HG03558 (cell line): ENCODE measurements around the gene FRMD4A.

ENCODE experiments used
- ATAC-seq: cut with Tn5 transposase; IDR thresholded peaks from one replicate; pipeline ENCODE4 v1.9.1; 2021; ENCODE audit warnings: moderate number of reproducible peaks; ENCODE audit not compliant: unreplicated experiment; ENCODE audit errors: extremely low read depth

The FRMD4A gene

DNA sequence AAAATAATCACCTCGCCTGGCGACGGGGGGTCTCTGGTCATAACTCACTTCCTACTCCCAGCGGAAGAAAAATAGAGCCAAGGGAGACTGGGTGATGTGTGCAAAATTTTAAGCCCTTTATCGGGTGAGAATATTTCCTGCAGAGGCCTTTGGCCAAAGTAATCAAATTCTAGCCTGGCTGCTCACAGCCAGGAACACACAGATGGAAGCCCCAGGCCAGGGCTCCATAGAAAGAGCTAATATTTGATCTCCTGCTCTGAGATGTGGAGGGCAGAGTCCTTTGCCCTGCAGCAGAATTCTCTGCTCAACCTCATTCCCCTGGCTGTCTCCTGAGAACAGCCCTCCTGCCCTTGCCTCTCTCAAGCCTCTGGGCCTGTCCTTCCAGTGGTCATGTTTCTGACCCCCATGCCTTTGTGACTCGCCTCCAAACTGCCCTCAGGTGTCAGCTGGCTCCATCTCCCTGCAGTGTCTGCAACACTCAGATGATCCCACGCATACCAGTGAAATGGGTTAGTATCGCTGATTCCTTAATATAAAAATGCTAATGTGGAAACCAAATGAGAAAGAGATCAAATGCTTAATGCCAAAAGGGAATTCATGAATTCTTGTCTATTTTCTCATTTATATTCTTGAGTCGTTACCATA lies 34.5 kb downstream of the FRMD4A start:
- ATAC-seq = no peak

DNA sequence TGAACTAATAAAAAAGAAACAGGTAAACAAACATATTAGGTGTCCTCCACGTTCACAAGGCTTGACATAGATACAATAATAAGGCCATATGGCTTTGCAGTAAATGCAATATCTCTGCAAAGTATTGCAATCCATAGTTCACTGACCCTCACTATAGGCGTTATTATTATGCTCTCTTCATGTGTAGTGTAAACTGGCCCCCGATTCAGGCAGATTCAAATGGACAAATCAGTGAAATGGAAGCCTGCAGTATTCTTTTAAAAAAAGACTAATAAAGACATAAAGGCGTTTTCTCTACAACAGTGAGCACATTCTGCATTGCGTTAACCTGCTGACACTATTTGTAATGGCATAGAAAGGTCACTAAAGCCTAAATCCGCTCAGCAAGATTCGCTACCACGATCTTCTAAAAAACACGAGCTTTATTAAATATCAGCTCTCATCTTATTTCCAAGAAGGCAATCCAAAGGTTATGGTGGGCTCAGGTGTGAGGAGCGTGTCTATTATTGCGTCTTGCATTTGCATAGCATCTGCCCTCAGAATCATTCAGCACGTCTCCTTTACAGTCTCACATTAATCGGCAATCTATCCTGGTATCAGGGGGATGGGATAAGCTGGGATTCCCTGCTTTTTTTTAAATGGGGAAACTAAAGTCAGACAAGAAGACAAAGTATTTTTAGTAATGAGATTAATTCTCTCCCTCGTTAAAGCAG lies 36.2 kb downstream of the FRMD4A start:
- ATAC-seq = no peak

DNA sequence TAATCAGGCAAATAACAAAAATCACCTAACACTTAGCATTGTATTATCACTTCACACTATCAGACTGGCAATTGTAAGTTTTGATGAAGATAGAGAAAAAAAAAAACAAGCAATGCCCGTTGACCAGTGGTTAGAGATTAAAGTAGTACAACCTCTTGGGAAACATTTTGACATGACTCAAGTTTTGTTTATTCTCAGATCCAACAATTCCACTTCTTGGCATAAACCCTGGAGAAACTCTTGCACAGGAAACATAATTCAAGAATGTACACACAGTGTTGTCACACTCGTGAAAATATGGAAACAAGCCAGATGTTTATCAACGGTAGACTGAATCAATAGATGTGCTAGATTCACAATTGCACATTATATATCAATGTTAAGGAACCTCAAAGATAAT lies 37.2 kb downstream of the FRMD4A start:
- no peak for ATAC-seq

DNA sequence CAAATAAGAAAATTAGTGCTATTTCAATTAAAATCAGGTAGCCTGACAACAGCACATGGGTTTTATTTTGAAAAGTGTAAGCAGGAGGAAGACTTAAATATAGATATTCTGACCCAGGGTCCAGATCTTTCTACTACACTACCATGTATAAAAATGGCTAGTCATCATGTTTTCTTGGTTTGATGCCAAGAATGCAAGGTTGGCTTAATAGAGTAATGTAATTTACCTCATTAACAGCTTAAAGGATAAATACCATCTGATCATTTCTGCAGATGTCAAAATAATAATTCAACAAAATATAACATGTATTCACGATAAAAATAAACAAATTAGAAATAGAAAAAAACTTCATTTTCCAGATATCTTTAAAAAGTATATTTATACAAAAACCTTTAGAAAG lies 39.4 kb downstream of the FRMD4A start:
- no peak for ATAC-seq

DNA sequence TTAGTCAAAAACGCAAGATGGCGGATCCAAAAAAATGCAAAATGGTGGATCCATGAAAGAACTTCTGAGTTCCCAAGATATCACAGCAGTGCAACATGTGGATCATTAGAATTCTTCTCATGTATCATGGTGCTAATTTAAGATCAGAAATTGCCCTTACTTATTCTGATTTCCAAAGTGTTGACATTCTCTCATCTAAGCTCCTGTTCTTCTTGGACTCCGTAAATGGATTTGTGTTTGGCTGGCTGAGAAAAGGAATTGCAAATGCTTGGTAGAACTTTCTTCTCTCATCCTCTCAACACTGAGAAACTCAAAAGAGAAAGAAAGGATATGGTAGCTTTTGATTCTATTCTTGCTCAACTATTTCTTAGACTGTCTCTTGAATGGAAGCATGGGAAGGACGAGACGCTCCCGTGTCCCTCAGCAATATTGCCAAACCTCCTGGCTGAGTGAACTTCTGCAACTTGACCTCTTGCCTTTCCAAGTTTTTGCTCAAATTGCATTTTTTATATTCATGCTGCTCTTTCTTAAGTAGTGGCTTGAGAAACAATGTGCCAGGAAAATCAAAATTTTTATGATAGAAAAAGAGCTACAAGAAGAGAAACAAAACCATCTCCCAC lies 44.7 kb downstream of the FRMD4A start:
- no peak for ATAC-seq

DNA sequence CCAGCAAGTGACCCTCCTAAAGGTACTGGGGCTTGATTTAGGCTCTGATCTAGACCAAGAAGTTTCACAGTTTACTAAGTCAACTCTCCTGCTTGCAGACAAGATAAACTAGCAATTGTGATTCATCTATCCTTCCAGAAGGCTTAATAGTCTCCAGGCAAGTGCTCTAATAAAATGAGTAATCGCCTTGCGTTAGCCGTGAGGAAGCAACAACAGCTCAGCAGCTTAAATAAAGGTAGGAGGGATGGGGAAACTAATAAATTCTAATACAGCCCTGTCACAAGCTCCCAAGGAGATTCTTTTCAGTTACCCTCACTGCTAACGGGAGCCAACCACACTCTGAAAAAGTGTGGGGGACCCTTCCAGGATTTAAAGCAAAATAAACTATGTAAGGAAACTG lies 48.4 kb downstream of the FRMD4A start:
- ATAC-seq = no peak

DNA sequence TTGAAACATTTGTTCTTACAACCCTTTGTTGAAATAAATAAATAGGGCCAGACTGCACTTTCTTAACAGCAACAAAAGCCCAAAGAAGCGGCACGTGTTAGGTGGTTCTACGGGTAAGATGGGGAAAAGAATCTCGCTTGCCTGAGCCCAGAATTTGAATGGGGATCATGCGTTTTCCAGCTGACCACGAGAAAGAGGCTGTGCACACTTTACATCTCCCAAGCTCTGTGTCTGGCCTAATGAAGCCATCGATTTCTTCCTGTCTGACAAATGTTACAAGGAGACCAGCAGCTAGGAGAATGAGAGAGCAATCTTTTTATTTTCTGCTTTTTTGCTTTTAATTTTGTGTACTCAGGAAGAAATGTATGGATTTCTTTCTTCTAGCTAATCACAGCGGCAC lies 52.2 kb downstream of the FRMD4A start:
- no peak for ATAC-seq

DNA sequence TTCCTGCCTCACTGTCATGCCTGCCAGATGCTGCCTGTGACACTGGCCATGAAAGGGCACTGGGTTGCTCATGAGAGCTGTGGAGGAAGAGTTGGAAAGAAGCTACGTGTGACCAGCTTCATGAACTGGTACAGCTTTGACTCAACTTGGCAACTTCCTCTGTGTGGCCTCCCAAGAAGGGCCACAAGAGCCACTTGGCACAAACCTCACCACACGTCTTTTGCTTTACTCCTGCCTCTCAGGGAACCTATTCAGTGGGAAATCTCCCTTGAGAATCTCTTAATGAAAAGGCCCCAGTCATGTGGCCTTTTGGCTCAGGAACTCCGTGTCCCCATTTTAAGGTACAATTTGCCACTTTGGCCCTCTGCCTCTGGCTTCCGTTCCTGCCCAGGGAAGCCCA lies 54.5 kb downstream of the FRMD4A start:
- ATAC-seq = no peak

DNA sequence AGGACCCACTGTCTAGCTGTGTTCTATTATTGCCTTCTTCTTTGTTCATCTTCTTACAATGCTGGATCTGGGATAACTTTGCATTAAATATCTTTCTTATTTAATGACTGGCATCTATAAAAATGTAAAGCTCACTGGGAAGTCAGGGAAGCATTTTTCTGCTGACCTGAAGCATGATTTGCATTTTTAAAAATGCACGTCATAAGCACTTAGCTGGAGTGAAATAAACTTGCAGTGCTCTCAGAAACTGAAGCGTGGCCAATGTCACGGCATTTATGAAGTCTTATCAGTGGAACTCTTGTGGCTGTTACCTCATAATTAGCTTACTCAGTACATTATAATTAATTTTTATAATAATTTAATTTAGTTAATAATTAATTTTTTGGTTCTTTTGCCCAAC lies 59.1 kb downstream of the FRMD4A start:
- no peak for ATAC-seq

DNA sequence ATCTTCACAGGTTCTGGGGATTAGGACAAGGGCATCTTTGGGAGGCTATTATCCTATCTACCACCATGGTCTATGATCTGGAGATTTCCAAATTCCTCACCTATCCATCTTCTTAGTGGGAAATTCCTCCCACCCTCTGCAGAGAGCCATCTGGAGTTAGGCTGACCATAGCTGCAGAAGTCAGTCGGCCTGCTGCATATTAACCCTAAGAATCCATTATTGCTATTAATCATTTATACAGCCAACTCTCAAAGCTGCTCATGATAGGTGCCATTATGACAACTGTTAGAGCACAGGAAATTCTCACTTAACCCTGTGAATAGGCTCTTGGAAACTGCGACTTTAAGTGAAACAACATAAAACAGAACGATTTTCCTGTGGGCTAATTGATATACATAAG lies 60.4 kb downstream of the FRMD4A start:
- no peak for ATAC-seq

DNA sequence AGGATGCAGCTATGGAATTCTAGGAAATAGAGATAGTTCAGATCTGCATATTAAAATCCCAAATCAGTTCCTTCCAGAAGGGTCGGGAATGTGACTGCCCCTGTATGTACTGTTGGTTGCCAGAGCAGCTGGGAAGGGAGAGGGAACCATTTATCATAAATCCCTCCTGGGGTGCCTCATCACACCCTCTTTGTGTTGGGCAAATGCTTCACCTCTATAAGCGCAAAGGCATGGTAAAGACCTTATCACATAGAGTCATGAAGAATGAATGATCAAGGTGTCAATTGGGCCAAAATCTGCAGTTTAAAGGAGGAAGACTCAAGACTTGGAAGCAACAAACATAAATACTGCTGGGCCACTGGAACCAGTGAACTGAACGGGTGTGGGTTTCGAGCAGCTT lies 65.0 kb downstream of the FRMD4A start:
- no peak for ATAC-seq

DNA sequence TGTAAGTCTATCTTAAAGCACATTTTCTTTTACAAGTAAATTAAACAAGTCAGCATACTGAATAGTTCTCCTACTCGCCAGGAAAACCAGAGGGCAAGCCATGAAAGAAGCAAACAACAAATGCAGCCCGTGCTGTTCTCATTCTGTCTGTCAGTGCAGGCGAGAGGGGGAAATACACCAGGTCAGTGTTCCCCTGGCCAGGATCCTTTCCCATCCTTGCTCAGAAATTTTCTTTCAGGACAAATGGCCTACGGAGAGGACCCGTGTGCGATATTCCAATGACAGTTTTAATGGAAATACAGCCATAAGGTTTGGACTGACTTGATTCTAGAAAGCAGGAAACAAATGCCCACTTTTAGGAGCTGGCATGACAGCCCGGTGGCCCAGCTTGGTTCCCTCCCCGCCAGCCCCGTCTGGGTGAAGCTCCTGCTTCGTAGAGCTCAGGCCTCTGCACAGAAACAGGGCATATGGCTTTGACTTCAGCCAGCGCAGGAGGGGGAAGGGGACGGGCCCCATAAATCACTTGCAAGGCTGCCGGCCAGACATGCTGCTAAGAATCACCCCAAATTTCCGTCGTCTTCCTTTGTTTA lies 67.8 kb downstream of the FRMD4A start:
- no peak for ATAC-seq

DNA sequence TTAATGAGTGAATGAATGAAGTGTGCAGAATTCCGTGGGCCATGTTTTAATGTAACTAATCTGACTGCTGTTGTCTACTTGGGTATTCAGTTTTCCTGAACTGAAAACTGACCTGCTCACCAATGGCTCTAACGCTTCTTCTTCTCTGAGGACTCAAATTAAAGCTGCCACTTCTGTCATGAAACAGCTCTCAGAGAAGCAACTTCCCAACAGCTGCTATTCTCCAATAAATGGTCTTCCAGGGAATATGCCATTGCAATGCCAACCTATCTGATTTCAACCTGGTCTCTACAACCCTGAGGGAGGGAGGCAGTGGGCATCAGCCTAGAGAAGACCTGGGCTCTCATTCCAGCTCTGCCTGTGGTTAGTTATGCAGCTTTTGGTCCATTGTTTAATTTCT lies 69.4 kb downstream of the FRMD4A start:
- no peak for ATAC-seq

DNA sequence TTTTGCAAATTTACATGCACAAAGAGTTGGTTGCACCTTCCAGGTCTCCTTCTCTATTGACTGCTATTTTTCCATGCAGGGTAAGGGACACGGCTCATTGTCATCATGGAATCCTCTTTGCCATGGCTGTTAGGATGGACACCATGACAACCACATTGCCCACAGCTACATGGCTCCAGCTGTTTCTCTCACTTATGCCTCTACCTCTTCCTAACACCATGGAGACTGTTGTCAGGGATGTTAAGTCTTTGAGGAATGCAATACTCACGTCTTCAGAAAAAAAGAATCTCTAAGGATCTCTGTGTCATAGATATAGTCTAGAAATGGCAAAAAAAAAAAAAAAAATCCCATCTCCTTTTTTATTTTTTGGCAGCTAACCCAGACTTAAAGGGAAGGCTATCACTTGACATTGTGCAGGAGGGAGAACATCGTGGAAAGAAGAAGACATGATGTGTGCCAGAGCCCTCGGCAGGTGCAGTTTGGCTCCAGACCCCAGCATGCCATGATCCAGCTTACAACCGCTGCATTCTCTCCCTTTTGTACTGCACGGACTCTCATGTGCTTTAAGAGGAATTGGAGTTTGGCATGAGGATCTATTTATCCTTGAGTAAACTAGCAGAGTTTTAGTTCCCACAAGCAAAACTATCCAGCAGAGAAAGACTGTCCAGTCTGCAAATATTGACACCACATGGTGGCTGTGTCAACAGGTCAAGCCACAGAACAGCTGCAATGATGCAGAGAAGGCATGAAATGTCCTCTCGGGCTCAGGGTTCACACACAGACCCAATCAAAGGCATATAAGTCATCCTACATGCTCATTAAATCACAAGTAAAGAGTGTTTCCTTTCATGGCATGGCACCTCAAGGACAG lies 70.8 kb downstream of the FRMD4A start:
- no peak for ATAC-seq

DNA sequence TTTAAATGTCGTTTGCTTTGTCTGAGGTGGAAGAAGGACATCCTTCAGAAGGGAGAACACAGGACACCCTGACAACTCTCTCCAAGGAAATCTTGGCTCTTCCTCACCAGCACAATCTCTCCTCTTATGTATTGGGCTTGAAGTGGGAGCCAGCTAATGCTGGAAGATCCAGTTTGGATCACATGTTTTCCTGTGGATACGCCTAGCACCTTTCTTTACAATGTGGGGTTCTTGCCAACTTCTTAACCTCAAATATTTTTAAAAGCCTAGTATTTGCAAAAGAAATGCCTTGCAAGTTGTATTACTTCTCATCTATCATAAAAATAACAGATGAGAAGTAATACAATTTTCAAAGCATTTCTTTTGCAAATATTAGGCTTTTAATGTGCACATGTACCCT lies 76.4 kb downstream of the FRMD4A start:
- ATAC-seq = no peak

DNA sequence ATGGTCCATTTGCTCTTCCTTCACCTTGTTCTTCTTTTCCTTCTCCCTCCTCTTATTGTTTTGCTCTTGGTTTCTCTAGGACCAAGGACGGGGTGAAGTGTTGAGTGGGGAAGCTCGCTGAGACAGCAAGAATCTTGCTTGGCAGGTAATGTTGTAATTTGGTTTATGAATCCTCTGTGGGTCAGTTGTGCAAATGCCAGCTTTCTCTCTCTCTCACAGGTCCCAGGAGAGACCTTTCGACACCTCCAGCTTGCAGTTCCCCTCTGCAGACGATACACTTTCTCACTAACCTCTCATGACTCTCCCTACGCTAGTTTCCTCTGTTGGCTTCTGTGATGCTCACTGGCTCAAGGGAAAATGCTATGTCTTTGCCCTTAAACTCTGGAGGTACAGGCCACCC lies 77.0 kb downstream of the FRMD4A start:
- no peak for ATAC-seq

DNA sequence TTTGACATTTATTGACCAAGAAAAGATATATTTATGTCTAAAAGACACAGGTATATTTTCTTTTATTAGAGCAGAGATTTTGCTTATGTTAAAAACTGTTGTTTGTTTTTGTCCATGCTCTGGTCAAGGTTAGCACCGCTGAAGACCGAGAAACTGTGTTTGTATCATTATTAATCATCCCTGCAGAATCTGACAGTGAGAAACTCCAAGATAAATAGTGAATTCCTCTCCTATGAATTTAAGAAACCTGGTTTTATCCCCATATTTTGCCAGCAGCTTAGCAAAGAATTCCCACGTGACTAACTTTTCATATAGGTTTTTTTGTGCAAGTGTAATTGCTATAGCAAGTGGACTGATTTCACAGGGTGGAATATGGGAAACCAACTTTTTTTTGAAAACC lies 77.6 kb downstream of the FRMD4A start:
- no peak for ATAC-seq

DNA sequence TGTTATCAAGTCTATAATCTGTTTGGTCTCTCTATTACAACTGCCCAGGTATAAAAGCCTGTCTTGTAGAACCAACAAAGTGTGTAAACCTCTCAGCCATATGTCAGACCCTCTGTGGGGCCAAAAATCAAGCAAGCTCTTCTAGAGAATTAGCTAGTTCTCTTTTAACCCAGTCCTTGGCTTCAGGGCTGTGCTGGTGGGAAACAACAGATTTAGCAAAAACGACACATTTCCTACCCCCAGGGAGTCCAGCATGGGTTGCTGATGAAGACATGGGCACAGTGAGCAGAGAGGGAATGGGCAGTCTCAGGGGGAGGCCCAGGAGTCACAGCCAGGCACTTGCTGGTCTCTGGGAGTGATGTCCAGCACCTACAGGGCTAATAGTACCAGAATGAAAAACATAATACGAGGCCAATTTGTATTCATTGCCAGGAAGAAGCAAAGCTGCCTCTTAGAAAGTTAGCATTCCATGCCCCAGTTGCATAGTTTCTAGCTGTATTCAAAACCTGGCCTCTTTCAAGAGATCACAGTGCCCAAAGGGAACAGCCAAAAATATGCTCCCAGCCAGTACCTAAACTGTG lies 80.1 kb downstream of the FRMD4A start:
- ATAC-seq = no peak

DNA sequence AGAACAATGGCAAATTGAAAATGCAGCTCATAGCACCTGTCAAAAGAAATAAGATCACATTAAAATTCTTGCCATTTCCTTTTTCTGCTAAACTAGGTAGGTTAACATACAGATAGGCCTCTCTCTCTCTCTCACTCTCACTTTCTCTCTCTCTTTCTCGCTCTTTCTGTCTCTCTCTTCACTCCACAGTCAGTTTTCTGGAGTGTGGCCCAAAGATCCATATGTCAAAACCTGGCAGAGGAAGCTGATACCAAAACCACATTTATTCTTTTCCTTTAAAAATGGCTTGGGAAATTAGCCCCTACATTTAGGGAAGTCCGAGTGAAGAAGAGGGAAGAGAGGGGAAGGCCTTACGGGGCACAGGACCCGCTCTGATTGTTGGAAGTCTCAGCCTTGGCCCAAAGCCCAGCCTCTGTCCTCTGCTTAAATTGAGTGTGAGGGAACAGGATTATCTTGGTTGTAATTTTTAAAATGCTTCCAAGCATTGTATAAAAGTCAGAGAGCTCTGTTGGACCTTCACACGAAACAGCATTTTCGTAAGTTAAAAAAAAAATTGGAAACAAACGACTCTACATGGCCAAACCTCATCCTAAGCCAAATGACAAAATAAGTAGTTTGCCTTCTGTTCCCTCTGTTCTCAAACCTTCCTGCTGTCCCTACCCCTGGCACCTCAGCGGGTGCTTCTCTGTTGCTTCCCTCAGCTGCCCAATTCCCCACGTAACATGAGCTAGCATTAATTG lies 83.2 kb downstream of the FRMD4A start:
- ATAC-seq = no peak

DNA sequence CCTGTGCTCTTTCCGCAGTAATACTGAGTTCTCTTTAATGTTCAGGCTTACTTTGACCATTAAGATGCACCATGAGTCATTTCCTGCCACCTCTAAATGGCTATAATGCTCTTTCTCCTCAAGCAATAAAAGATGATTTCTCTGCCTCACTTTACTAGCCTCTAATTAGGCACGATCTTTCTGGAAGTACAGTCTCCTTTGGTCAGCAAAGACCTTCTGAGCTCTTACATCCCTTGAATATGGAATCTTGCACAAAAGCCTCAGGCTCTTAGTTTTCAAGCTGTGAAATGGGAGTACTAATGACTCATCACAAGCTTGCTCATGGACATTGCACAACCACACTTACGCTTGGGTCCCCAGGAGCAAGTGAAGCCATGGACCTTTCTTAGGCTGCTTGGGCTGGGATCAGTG lies 85.9 kb downstream of the FRMD4A start:
- no peak for ATAC-seq
